Astrocyte (in vitro differentiated cells and primary cell): ENCODE measurements around the gene RALGPS1. TPM values are rescaled to one million over a fixed set of nuclear protein-coding genes. Genes with fewer than 3 reads are reported as not detected.

Source experiments
- DNase-seq: peaks from one replicate; pipeline ENCODE4 v3.0.0-alpha.2; 2010; ENCODE audit warnings: low read depth
- FAIRE-seq: peaks from 2 replicates; lab custom pipeline; 2011; peaks lifted over from hg19 to GRCh38; lab: Jason Lieb, UNC
- H2AFZ ChIP-seq: 2 replicates; pipeline ENCODE4 v1.6.0; 2012; ENCODE audit warnings: low read depth, low read length, inconsistent platforms
- H3K27ac ChIP-seq: 2 replicates; pipeline ENCODE4 v1.5.1; 2011; ENCODE audit warnings: low read depth, low read length, inconsistent platforms
- H3K27me3 ChIP-seq: 2 replicates; pipeline ENCODE4 v1.6.0; 2011; ENCODE audit warnings: low read length, inconsistent platforms; ENCODE audit not compliant: insufficient read depth
- H3K36me3 ChIP-seq: 2 replicates; pipeline ENCODE4 v1.5.1; 2011; ENCODE audit warnings: low read length, inconsistent platforms; ENCODE audit not compliant: insufficient read depth
- H3K4me1 ChIP-seq: 2 replicates; pipeline ENCODE4 v1.5.1; 2011; ENCODE audit warnings: low read length, inconsistent platforms; ENCODE audit not compliant: insufficient read depth
- H3K4me2 ChIP-seq: 2 replicates; pipeline ENCODE4 v1.6.0; 2012; ENCODE audit warnings: low read length, inconsistent platforms
- H3K4me3 ChIP-seq: 2 replicates; pipeline ENCODE4 v1.5.1; 2011; ENCODE audit warnings: low read depth, mild to moderate bottlenecking, low read length, inconsistent platforms; ENCODE audit not compliant: insufficient read depth
- H3K79me2 ChIP-seq: 2 replicates; pipeline ENCODE4 v1.6.0; 2012; ENCODE audit warnings: mild to moderate bottlenecking, low read length, inconsistent platforms; ENCODE audit not compliant: insufficient read depth
- H3K9ac ChIP-seq: 2 replicates; pipeline ENCODE4 v1.6.0; 2012; ENCODE audit warnings: mild to moderate bottlenecking, low read length, inconsistent platforms
- H3K9me3 ChIP-seq: 2 replicates; pipeline ENCODE4 v1.5.1; 2012; ENCODE audit warnings: low read depth, mild to moderate bottlenecking, low read length, inconsistent platforms; ENCODE audit not compliant: insufficient read depth
- H4K20me1 ChIP-seq: 2 replicates; pipeline ENCODE4 v1.6.0; 2012; ENCODE audit warnings: low read length, inconsistent platforms; ENCODE audit not compliant: insufficient read depth
- H3K27ac Mint-ChIP-seq: one replicate; pipeline ENCODE4 v1.8.0; 2021; ENCODE audit warnings: mild to moderate bottlenecking, mixed read lengths; ENCODE audit not compliant: unreplicated experiment
- H3K27me3 Mint-ChIP-seq: one replicate; pipeline ENCODE4 v1.8.0; 2021; ENCODE audit warnings: low read depth, mixed read lengths; ENCODE audit not compliant: unreplicated experiment
- H3K36me3 Mint-ChIP-seq: one replicate; pipeline ENCODE4 v1.8.0; 2021; ENCODE audit warnings: low read depth, mixed read lengths; ENCODE audit not compliant: unreplicated experiment
- H3K4me1 Mint-ChIP-seq: one replicate; pipeline ENCODE4 v1.8.0; 2021; ENCODE audit warnings: low read depth, mixed read lengths; ENCODE audit not compliant: unreplicated experiment
- H3K4me3 Mint-ChIP-seq: one replicate; pipeline ENCODE4 v1.8.0; 2021; ENCODE audit warnings: mild to moderate bottlenecking, moderate library complexity, mixed read lengths; ENCODE audit not compliant: unreplicated experiment
- H3K9me3 Mint-ChIP-seq: one replicate; pipeline ENCODE4 v1.8.0; 2021; ENCODE audit warnings: mild to moderate bottlenecking, mixed read lengths; ENCODE audit not compliant: unreplicated experiment
- CTCF ChIP-seq: IDR thresholded peaks from 2 replicates; pipeline ENCODE4 v1.5.1; 2011; ENCODE audit warnings: low read depth, mild to moderate bottlenecking, inconsistent platforms, low read length, moderate library complexity; ENCODE audit not compliant: insufficient read depth
- EZH2 ChIP-seq: IDR thresholded peaks from 2 replicates; pipeline ENCODE4 v1.6.1; 2012; ENCODE audit warnings: mild to moderate bottlenecking, low read length, inconsistent platforms; ENCODE audit not compliant: insufficient read depth
- total RNA-seq: library from RNA; stranded (reverse); gene quantifications from 2 replicates; pipeline ENCODE4 v1.2.1, GENCODE V29; 2021

The RALGPS1 gene
- total RNA-seq, 1 donor from 2014 or later = 2.8 TPM

GRCh38 chr9:127065592-127065991 is 151.0 kb downstream of the RALGPS1 start:
- peak; percentile 55 for DNase-seq
- no peak overlapping the region for H2AFZ ChIP-seq
- Mint-ChIP-seq H3K36me3 (no peaks in the 10 kb centered on the region), H3K27ac (no peak overlapping the region), H3K27me3 (peaks cover 2% of the 10 kb centered on the region), H3K4me1 (peaks cover 2% of the 10 kb centered on the region), H3K9me3 (no peaks in the 10 kb centered on the region), H3K4me3 (no peak overlapping the region)
- no peaks in the 10 kb centered on the region for H3K27me3 ChIP-seq
- FAIRE-seq = no peak
- no peaks in the 10 kb centered on the region for H3K79me2 ChIP-seq
- TF ChIP-seq EZH2 = no peak
- no peak for TF ChIP-seq CTCF
- no peak overlapping the region for H3K27ac ChIP-seq
- no peaks in the 10 kb centered on the region for H4K20me1 ChIP-seq
- no peaks in the 10 kb centered on the region for H3K9me3 ChIP-seq
- H3K4me3 ChIP-seq = no peak overlapping the region
- H3K9ac ChIP-seq = no peak overlapping the region
- H3K36me3 ChIP-seq = no peaks in the 10 kb centered on the region
- no peaks in the 10 kb centered on the region for H3K4me1 ChIP-seq
- no peak overlapping the region for H3K4me2 ChIP-seq

DNA sequence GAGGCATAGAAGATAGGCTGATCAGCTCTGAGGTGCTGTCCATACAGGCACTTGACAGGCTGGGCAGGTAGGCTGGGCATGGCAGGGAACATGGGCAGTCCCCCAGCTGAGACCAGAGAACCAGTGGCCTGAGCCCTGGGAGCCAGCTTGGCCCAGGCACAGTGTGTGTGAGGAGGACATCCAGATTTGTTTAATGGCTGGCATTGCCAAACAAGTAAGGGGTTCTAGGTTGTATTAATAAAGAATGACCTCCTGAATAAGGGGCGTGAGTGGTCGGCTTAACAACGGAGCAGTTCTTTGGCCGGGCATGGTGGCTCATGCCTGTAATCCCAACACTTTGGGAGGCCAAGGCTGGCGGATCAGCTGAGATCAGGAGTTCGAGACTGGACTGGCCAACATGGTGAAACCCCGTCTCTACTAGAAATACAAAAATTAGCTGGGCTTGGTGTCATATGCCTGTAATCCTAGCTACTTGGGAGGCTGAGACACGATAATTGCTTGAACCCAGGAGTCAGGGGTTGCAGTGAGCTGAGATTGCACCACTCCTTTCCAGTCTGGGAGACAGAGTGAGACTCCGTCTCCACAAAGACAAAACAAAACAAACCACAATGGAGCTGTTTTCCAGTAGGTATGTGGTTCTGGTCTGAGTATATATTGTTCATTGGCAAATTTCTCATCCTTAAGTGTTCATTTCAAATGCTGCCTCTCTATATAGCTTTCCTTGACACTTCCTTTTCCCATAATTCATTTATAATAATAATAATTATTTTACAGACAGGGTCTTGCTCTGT is 151.7 kb downstream of the RALGPS1 start:
- Histone ChIP-seq H3K79me2 (no peaks in the 10 kb centered on the region), H3K36me3 (no peaks in the 10 kb centered on the region), H3K4me3 (no peak overlapping the region), H3K9me3 (no peaks in the 10 kb centered on the region), H4K20me1 (no peaks in the 10 kb centered on the region), H3K4me1 (no peaks in the 10 kb centered on the region), H3K4me2 (no peak overlapping the region), H3K27me3 (no peaks in the 10 kb centered on the region), H3K9ac (no peak overlapping the region), H3K27ac (no peak overlapping the region), H2AFZ (no peak overlapping the region)
- Mint-ChIP-seq H3K4me3 (no peak overlapping the region), H3K27ac (no peak overlapping the region), H3K4me1 (peaks cover 2% of the 10 kb centered on the region), H3K27me3 (peaks cover 2% of the 10 kb centered on the region), H3K9me3 (no peaks in the 10 kb centered on the region), H3K36me3 (no peaks in the 10 kb centered on the region)
- FAIRE-seq (no peak), DNase-seq (peak; percentile 27)
- TF ChIP-seq EZH2 (no peak), CTCF (no peak)

- H3K36me3 Mint-ChIP-seq = no peaks in the 10 kb centered on the region
- H3K27ac Mint-ChIP-seq = no peak overlapping the region
- TF ChIP-seq EZH2 (no peak), CTCF (no peak)
- H3K4me1 Mint-ChIP-seq = peaks cover 2% of the 10 kb centered on the region
- H2AFZ ChIP-seq = no peak overlapping the region
- H3K4me3 Mint-ChIP-seq = no peak overlapping the region
- H3K36me3 ChIP-seq = no peaks in the 10 kb centered on the region
- FAIRE-seq (no peak), DNase-seq (peak; percentile 35)
- no peaks in the 10 kb centered on the region for H3K27me3 ChIP-seq
- H3K4me2 ChIP-seq = no peak overlapping the region
- H3K9me3 ChIP-seq = no peaks in the 10 kb centered on the region
- no peak overlapping the region for H3K4me3 ChIP-seq
- no peaks in the 10 kb centered on the region for H3K27me3 Mint-ChIP-seq
- H3K79me2 ChIP-seq = no peaks in the 10 kb centered on the region
- no peak overlapping the region for H3K27ac ChIP-seq
- no peak overlapping the region for H3K9ac ChIP-seq
- no peaks in the 10 kb centered on the region for H4K20me1 ChIP-seq
- no peaks in the 10 kb centered on the region for H3K4me1 ChIP-seq
- peaks cover under 1% of the 10 kb centered on the region for H3K9me3 Mint-ChIP-seq
These were observed 152.2 kb downstream of the RALGPS1 start for GRCh38 chr9:127066851-127067136.
